Non-pigmented ciliary epithelial cell (primary cell): Measurements from ENCODE around the gene WDR6.

Experiments used
- DNase-seq: peaks from one replicate; pipeline ENCODE4 v3.0.0-alpha.2; 2010; ENCODE audit warnings: low read depth

The WDR6 gene

GRCh38 chr3:49028298-49028672 is 21.1 kb downstream of the WDR6 start:
- DNase-seq, result no peak

- DNase-seq, result peak; percentile 53
Observed at GRCh38 chr3:49028673-49029562, 21.7 kb downstream of the WDR6 start, which contains the start of gene IMPDH2. TSS of gene IMPDH2 (minus strand) at chr3:49029398. CDS start at chr3:49029350, 48 bp downstream.

- no peak for DNase-seq
Observed at GRCh38 chr3:49029563-49029884, 22.3 kb downstream of the WDR6 start.

- DNase-seq, result no peak
Observed at GRCh38 chr3:49030321-49030720, 23.1 kb downstream of the WDR6 start.

GRCh38 chr3:49032646-49033304 is 25.6 kb downstream of the WDR6 start:
- DNase-seq, result no peak

- DNase-seq, result no peak
Observed at GRCh38 chr3:49034650-49035049, 27.5 kb downstream of the WDR6 start.

GRCh38 chr3:49035281-49035680 is 28.1 kb downstream of the WDR6 start:
- no peak for DNase-seq

GRCh38 chr3:49053543-49053942 is 46.4 kb downstream of the WDR6 start:
- no peak for DNase-seq

- no peak for DNase-seq
Observed at GRCh38 chr3:49054344-49054862, 47.2 kb downstream of the WDR6 start.

- DNase-seq, result no peak
Observed at GRCh38 chr3:49057268-49057667, 50.1 kb downstream of the WDR6 start.

GRCh38 chr3:49058011-49058410 is 50.8 kb downstream of the WDR6 start:
- no peak for DNase-seq
